ENCODE data around the gene NT5C1A.

Gene NT5C1A

GRCh38 chr1:39650431-39650830 is 21.5 kb downstream of the NT5C1A start:
- DNase-seq (ENCODE audit: low spot score), result no peak

DNA sequence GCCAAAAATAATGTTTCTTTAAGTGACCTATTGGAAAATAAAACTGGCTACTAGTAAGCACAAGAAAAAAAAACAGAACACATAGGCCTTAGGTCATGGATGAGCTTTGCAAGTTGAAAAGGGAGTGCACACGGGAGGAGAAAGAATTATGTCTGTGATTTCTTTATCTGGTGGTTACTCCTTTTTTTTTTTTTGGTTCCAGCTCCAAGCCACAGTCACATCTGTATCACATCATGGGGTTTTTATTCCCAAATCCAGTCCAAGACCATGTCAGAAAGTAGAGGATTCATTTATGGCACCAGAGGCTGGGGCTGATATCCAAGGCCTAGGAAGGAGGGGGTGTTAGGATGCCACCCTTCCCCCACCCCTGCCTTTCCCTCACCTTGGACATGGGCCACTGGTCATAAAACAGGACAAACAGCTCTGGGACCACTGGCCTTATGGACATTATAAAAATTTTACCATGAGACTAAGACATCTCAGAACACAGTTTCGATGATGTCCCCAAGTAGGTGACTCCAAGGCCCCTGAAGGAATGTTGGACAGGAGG is 22.2 kb downstream of the NT5C1A start:
- DNase-seq (ENCODE audit: low spot score), result no peak
- no peak for TF ChIP-seq CTCF (IDR thresholded peaks at IDR 0.05; ENCODE audit: extremely low read depth, missing control alignments)

More at GRCh38 chr1:39650431-39650830, 21.5 kb downstream of the NT5C1A start:
- TF ChIP-seq CTCF (IDR thresholded peaks at IDR 0.05; ENCODE audit: extremely low read depth, missing control alignments), result no peak

DNA sequence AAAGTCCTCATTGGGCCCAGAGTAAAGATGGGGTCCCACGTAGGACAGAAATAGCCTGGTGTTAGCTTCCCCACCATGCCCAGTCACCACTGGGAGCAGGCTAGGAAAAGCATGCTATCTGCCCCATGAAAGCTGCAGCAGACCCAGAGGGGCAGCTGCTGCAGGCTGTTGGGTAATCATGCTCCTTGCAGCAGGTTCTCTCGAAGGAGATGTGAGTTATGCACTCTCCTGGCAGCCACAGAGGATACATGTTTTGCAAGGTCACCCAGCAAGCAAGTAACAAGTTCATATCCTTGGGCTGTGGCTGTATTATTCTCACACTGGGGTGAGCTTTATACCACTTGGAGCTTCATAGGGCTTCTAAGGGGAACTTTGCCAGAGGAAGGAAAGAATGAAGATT is 23.4 kb downstream of the NT5C1A start:
- TF ChIP-seq CTCF (IDR thresholded peaks at IDR 0.05; ENCODE audit: extremely low read depth, missing control alignments), result no peak
- no peak for DNase-seq (ENCODE audit: low spot score)

GRCh38 chr1:39647247-39647646 is 24.7 kb downstream of the NT5C1A start:
- no peak for TF ChIP-seq CTCF (IDR thresholded peaks at IDR 0.05; ENCODE audit: extremely low read depth, missing control alignments)
- DNase-seq (ENCODE audit: low spot score), result no peak

- no peak for TF ChIP-seq CTCF (IDR thresholded peaks at IDR 0.05; ENCODE audit: extremely low read depth, missing control alignments)
- DNase-seq (ENCODE audit: low spot score), result no peak
These were observed 25.4 kb downstream of the NT5C1A start for GRCh38 chr1:39646232-39647081.

- TF ChIP-seq CTCF (IDR thresholded peaks at IDR 0.05; ENCODE audit: extremely low read depth, missing control alignments), result no peak
- no peak for DNase-seq (ENCODE audit: low spot score)
These were observed 26.4 kb downstream of the NT5C1A start for GRCh38 chr1:39645411-39646043.

- no peak for TF ChIP-seq CTCF (IDR thresholded peaks at IDR 0.05; ENCODE audit: extremely low read depth, missing control alignments)
- no peak for DNase-seq (ENCODE audit: low spot score)
These were observed 28.2 kb downstream of the NT5C1A start for GRCh38 chr1:39643705-39644104.
